Mesendoderm (in vitro differentiated cells): Measurements from ENCODE around the gene UQCR10.

Experiments
- DNase-seq: peaks from one replicate; pipeline ENCODE4 v3.0.0; 2013
- H2AK5ac ChIP-seq: 2 replicates; pipeline ENCODE4 v1.6.1; 2013; ENCODE audit warnings: low read length, inconsistent platforms
- H2BK120ac ChIP-seq: 2 replicates; pipeline ENCODE4 v1.6.1; 2013; ENCODE audit warnings: low read depth, mild to moderate bottlenecking, low read length, moderate library complexity, mixed read lengths
- H2BK15ac ChIP-seq: replicated peaks from 2 replicates; pipeline ENCODE4 v1.6.1; 2013; ENCODE audit warnings: low read depth, mild to moderate bottlenecking, moderate library complexity
- H2BK5ac ChIP-seq: 2 replicates; pipeline ENCODE4 v1.6.1; 2013; ENCODE audit warnings: low read length, inconsistent platforms
- H3K18ac ChIP-seq: 2 replicates; pipeline ENCODE4 v1.6.1; 2013; ENCODE audit warnings: mild to moderate bottlenecking, low read length, mixed read lengths
- H3K23ac ChIP-seq: one replicate; pipeline ENCODE4 v1.6.1; 2013; ENCODE audit warnings: low read length
- H3K27ac ChIP-seq: 2 replicates; pipeline ENCODE4 v1.5.1; 2013; ENCODE audit warnings: low read depth, mild to moderate bottlenecking, inconsistent platforms, low read length, moderate library complexity
- H3K27me3 ChIP-seq: 2 replicates; pipeline ENCODE4 v1.6.1; 2013; ENCODE audit warnings: low read length, control low read depth, mild to moderate bottlenecking, inconsistent platforms; ENCODE audit not compliant: insufficient read depth, poor library complexity
- H3K36me3 ChIP-seq: 2 replicates; pipeline ENCODE4 v1.6.1; 2013; ENCODE audit warnings: low read length, inconsistent platforms; ENCODE audit not compliant: control insufficient read depth, insufficient read depth
- H3K4ac ChIP-seq: one replicate; pipeline ENCODE4 v1.6.1; 2013; ENCODE audit warnings: low read depth, mild to moderate bottlenecking, low read length, moderate library complexity
- H3K4me1 ChIP-seq: 2 replicates; pipeline ENCODE4 v1.6.1; 2013; ENCODE audit warnings: low read depth, low read length, inconsistent platforms; ENCODE audit not compliant: control insufficient read depth
- H3K4me2 ChIP-seq: 2 replicates; pipeline ENCODE4 v1.6.1; 2013; ENCODE audit warnings: low read length
- H3K4me3 ChIP-seq: 2 replicates; pipeline ENCODE4 v1.5.1; 2013; ENCODE audit warnings: mild to moderate bottlenecking, low read length
- H3K56ac ChIP-seq: one replicate; pipeline ENCODE4 v1.6.1; 2013; ENCODE audit warnings: low read length
- H3K79me1 ChIP-seq: 2 replicates; pipeline ENCODE4 v1.6.1; 2013; ENCODE audit warnings: low read length, inconsistent platforms
- H3K79me2 ChIP-seq: 2 replicates; pipeline ENCODE4 v1.6.1; 2013; ENCODE audit warnings: mild to moderate bottlenecking, low read length; ENCODE audit not compliant: control insufficient read depth, insufficient read depth
- H3K9ac ChIP-seq: 2 replicates; pipeline ENCODE4 v1.6.1; 2013; ENCODE audit warnings: low read length, inconsistent platforms
- H4K5ac ChIP-seq: one replicate; pipeline ENCODE4 v1.6.1; 2013; ENCODE audit warnings: low read length
- H4K8ac ChIP-seq: one replicate; pipeline ENCODE4 v1.6.1; 2013; ENCODE audit warnings: low read depth, mild to moderate bottlenecking, control low read depth, low read length, moderate library complexity
- WGBS: extraction: QIAGEN DNeasy Blood & Tissue Kit; methylation state at CpG from one replicate; pipeline ENCODE4 v1.1.7; 2013; ENCODE audit warnings: low lambda C conversion rate, missing lambda C conversion rate; ENCODE audit not compliant: insufficient coverage; ENCODE audit errors: extremely low coverage; 5-methylcytosine and 5-hydroxymethylcytosine counted together

Gene UQCR10

DNA sequence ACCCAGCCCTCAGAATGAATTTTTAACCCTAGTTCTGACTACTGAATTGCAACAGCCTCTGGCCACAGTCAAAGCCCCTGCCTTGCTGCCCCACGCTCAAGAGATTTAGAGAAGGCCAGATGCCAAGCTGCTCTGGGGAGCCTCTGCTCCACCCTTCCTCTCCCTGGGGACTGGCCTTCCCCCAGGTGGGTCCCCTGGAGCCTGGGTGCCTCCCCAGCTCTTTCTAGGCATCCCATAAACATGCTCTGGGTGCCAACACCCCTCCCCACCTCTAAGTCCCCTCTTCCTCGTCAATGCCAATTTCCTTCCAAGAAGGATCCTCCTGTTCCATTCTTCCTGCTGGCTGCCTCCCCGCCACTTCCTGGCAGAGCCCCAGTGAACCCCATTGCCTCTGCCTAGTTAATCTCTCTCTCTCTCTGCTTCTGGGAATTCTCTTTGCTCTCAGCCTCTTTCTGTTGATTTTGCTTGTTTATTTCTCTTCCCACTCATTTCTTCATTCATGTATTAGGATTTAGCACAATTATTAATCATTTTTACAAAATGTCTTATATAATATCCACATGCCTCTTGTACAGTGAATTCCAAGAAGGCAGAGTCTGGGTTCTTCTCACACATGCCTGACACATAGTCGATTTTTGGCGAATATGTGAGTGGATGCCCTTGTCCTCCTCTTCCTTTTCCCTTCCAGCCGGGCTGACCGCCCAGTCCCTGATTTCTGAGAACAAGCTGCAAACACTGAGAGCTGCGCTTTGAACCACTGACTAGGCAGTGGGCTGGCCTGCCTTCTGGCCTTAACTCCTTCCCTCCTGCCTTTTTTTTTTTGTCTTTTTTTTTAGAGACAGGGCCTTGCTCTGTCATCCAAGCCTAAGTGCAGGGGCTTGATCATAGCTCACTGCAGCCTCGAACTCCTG is 17.5 kb downstream of the UQCR10 start:
- no peak overlapping the region for H4K5ac ChIP-seq
- no peak overlapping the region for H3K27ac ChIP-seq
- H3K27me3 ChIP-seq = no peaks in the 10 kb centered on the region
- H3K23ac ChIP-seq = no peak overlapping the region
- no peaks in the 10 kb centered on the region for H3K4me1 ChIP-seq
- H3K4me2 ChIP-seq = no peak overlapping the region
- peaks cover 2% of the 10 kb centered on the region for H3K36me3 ChIP-seq
- no peak overlapping the region for H2BK5ac ChIP-seq
- H3K79me2 ChIP-seq = no peaks in the 10 kb centered on the region
- H3K4me3 ChIP-seq = no peak overlapping the region
- DNase-seq = no peak
- H3K56ac ChIP-seq = no peak overlapping the region
- no peak overlapping the region for H2BK120ac ChIP-seq
- H3K9ac ChIP-seq = no peak overlapping the region
- no peak overlapping the region for H4K8ac ChIP-seq
- no peaks in the 10 kb centered on the region for H3K79me1 ChIP-seq
- H2AK5ac ChIP-seq = no peak overlapping the region
- no CpG with 5 or more reads among the region's 9 CpGs for WGBS
- no peak overlapping the region for H2BK15ac ChIP-seq
- no peak overlapping the region for H3K18ac ChIP-seq
- H3K4ac ChIP-seq = no peak overlapping the region

DNA sequence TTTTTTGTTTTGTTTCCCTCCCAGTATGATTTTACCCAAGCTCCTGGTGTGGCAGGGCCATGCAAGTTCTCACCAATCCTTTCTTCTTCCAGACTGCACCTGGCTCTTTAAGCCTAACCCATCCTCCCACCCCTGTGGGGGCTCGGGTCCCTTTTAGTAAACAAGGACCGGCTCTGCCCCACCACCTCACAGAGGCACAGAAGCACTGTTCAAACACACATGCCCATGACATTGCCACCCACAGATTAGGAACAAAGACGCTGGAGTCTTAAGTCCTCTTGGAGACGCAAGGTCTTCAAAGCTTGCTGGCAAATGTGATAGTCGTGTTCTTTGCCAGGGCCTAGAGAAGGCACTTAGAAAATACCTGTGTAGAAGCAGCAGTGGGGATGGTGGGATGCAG is 18.9 kb downstream of the UQCR10 start:
- H3K36me3 ChIP-seq = peaks cover 7% of the 10 kb centered on the region
- no peak overlapping the region for H2BK5ac ChIP-seq
- H3K4me1 ChIP-seq = no peaks in the 10 kb centered on the region
- no peak overlapping the region for H3K4me3 ChIP-seq
- H4K8ac ChIP-seq = no peak overlapping the region
- H2AK5ac ChIP-seq = no peak overlapping the region
- no peaks in the 10 kb centered on the region for H3K79me2 ChIP-seq
- H3K4ac ChIP-seq = no peak overlapping the region
- no peak overlapping the region for H3K23ac ChIP-seq
- no peak overlapping the region for H2BK15ac ChIP-seq
- no peak overlapping the region for H4K5ac ChIP-seq
- no peak overlapping the region for H3K18ac ChIP-seq
- no peak overlapping the region for H3K56ac ChIP-seq
- WGBS = no CpG with 5 or more reads among the region's 5 CpGs
- H3K27me3 ChIP-seq = no peaks in the 10 kb centered on the region
- H3K4me2 ChIP-seq = no peak overlapping the region
- no peak overlapping the region for H3K27ac ChIP-seq
- no peaks in the 10 kb centered on the region for H3K79me1 ChIP-seq
- no peak for DNase-seq
- H3K9ac ChIP-seq = no peak overlapping the region
- H2BK120ac ChIP-seq = no peak overlapping the region

DNA sequence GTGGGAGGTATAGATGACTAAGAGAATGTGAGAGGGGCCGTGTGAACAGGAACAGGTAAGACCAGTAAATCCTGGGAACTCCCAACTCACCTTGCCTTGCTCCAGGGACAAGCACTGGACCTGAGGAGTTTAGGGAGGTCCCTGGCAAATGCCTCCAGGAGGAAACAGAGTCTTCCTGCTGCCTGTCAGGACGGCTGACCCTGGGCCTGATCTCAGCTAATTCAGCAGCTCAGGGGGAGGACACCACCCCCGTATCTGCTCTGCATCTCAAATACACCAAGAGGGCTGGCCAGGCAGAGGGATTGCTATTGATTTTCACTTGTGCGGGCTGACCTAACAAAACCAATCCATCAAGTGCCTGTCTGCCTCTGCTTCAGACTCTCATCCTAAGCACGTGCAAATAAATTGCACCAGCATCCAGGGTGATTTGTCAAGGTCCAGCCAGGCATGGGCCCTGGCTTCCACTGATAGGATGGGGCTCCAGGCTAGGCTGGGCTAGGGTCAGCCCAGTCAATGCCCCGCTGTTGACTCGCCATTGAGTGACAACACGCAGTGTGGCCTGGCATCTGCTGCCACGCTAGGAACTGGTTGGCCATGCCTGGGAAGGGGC is 20.3 kb downstream of the UQCR10 start:
- no peak overlapping the region for H3K27ac ChIP-seq

DNA sequence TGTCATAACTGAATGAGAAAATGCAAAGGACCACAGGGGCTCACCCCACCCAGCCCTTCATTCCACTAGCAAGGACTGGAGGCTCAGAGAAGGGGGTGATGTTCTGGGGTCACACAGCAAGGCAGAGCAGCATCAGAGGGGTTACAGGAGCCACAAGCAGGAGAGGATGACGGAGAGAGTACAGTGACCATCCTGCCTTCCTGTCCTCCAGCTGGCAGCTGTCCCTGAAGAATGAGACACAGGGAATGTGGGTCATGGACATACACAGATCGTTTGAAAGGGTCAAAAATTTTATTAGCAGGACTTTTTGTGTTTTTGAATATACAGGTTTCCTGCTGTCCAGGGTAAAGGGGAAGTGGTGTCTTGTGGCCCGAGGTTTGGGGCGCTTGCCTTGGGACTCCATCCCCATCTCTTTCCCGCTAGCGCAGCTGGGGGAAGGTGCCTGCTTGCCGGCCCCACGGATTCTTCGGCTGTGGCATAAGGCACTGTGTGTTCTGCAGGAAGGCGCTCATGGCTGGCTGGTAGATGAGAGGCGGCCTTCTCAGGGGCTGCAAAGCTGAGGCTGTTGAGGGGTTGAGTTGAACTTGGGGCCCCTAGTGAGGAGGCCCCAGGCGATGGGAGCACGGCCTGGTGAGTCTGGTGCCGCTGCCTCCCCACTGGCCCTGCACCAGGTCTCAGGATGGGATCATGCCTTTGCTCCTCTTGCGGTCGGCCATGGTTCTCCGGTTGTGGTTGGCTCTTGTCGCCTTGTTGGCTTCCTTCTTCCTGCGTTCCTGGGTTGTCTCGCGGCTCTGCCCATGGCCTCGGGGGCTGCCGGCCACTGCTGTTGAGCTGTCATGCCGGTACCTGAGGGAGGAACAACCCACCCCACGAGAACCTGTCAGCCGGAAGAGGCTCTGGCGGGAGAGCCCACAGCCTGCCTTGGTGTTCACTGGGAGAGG is 21.4 kb downstream of the UQCR10 start:
- Histone ChIP-seq H2BK5ac (no peak overlapping the region), H3K36me3 (peaks cover 9% of the 10 kb centered on the region), H3K4ac (no peak overlapping the region), H4K8ac (no peak overlapping the region), H2BK120ac (no peak overlapping the region), H3K4me3 (no peak overlapping the region), H3K18ac (no peak overlapping the region), H3K23ac (no peak overlapping the region), H3K27me3 (no peaks in the 10 kb centered on the region), H3K79me2 (no peaks in the 10 kb centered on the region), H3K4me1 (no peaks in the 10 kb centered on the region), H2BK15ac (no peak overlapping the region), H3K56ac (no peak overlapping the region), H3K79me1 (no peaks in the 10 kb centered on the region), H3K9ac (no peak overlapping the region), H3K4me2 (no peak overlapping the region), H4K5ac (no peak overlapping the region), H2AK5ac (no peak overlapping the region), H3K27ac (no peak overlapping the region)
- no CpG with 5 or more reads among the region's 27 CpGs for WGBS
- DNase-seq = no peak

More for the DNA sequence above, 20.3 kb downstream of the UQCR10 start:
- Histone ChIP-seq H2BK15ac (no peak overlapping the region), H2BK5ac (no peak overlapping the region), H3K18ac (no peak overlapping the region), H3K79me1 (no peaks in the 10 kb centered on the region), H2AK5ac (no peak overlapping the region), H3K4ac (no peak overlapping the region), H3K27me3 (no peaks in the 10 kb centered on the region), H3K4me3 (no peak overlapping the region), H3K23ac (no peak overlapping the region), H4K5ac (no peak overlapping the region), H3K56ac (no peak overlapping the region), H3K79me2 (no peaks in the 10 kb centered on the region), H4K8ac (no peak overlapping the region), H3K9ac (no peak overlapping the region), H2BK120ac (no peak overlapping the region), H3K36me3 (peaks cover 9% of the 10 kb centered on the region), H3K4me1 (no peaks in the 10 kb centered on the region), H3K4me2 (no peak overlapping the region)
- WGBS = no CpG with 5 or more reads among the region's 9 CpGs
- DNase-seq = no peak

DNA sequence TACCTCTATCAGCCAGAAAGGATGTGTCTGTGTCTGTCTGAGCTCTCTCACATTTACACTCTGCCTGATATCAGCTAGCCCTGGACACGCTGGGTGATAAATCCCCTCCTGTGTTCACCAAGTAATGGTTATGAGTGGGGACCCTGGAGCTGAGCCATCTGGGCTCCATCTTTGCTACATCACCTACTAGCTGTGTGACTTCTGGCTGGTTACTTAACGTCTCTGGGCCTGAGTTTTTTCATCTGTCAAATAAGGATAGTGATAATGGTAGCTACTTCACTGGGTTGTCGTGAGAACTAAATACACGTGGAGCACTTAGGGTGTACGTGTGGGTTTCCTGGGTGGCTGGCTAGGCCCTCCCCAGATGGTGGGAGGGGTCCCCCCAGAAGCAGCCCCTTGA is 22.9 kb downstream of the UQCR10 start:
- Histone ChIP-seq H3K56ac (no peak overlapping the region), H3K36me3 (peaks cover 10% of the 10 kb centered on the region), H3K4me1 (no peaks in the 10 kb centered on the region), H3K18ac (no peak overlapping the region), H3K79me2 (no peaks in the 10 kb centered on the region), H3K23ac (no peak overlapping the region), H3K4me2 (no peak overlapping the region), H4K5ac (no peak overlapping the region), H2BK15ac (no peak overlapping the region), H3K79me1 (no peaks in the 10 kb centered on the region), H3K27ac (no peak overlapping the region), H3K4ac (no peak overlapping the region), H4K8ac (no peak overlapping the region), H2AK5ac (no peak overlapping the region), H3K4me3 (no peak overlapping the region), H2BK120ac (no peak overlapping the region), H2BK5ac (no peak overlapping the region), H3K27me3 (no peaks in the 10 kb centered on the region), H3K9ac (no peak overlapping the region)
- DNase-seq = no peak
- no CpG with 5 or more reads among the region's 5 CpGs for WGBS
